Ishikawa (cell line): ENCODE measurements around the gene ELMOD3.

Source experiments
- CEBPB ChIP-seq: IDR thresholded peaks from 2 replicates; pipeline ENCODE4 v1.6.1; 2012
- CREB1 ChIP-seq: IDR thresholded peaks from 2 replicates; pipeline ENCODE4 v1.6.1; 2012; ENCODE audit warnings: low read depth
- EGR1 ChIP-seq: IDR thresholded peaks from 2 replicates; pipeline ENCODE4 v1.6.1; 2012
- EP300 ChIP-seq: IDR thresholded peaks from 2 replicates; pipeline ENCODE4 v1.6.1; 2012; ENCODE audit warnings: borderline replicate concordance
- FOXM1 ChIP-seq: IDR thresholded peaks from 2 replicates; pipeline ENCODE4 v1.6.1; 2012; ENCODE audit warnings: low read depth, borderline replicate concordance
- MAX ChIP-seq: IDR thresholded peaks from 2 replicates; pipeline ENCODE4 v1.6.1; 2012
- NFIC ChIP-seq: IDR thresholded peaks from 2 replicates; pipeline ENCODE4 v1.6.1; 2012
- RAD21 ChIP-seq: IDR thresholded peaks from 2 replicates; pipeline ENCODE4 v1.6.1; 2012; ENCODE audit warnings: low read depth
- TAF1 ChIP-seq: IDR thresholded peaks from 2 replicates; pipeline ENCODE4 v1.6.1; 2012; ENCODE audit warnings: low read depth, mild to moderate bottlenecking
- TCF12 ChIP-seq: IDR thresholded peaks from 2 replicates; pipeline ENCODE4 v1.6.1; 2012; ENCODE audit warnings: low read depth
- TEAD4 ChIP-seq: IDR thresholded peaks from 2 replicates; pipeline ENCODE4 v1.6.1; 2012
- USF1 ChIP-seq: IDR thresholded peaks from 2 replicates; pipeline ENCODE4 v1.6.1; 2012
- YY1 ChIP-seq: IDR thresholded peaks from 2 replicates; pipeline ENCODE4 v1.6.1; 2012; ENCODE audit warnings: low read depth
- ZBTB7A ChIP-seq: IDR thresholded peaks from 2 replicates; pipeline ENCODE4 v1.6.1; 2012; ENCODE audit warnings: low read depth
- TF ChIP-seq, protein P1 (sequence below): IDR thresholded peaks from 2 replicates; pipeline ENCODE4 v1.6.1; 2012; ENCODE audit warnings: low read depth, mild to moderate bottlenecking

The ELMOD3 gene

GRCh38 chr2:85342156-85342555 lies 12.4 kb upstream of the ELMOD3 start:
- TF ChIP-seq, protein P1, sequence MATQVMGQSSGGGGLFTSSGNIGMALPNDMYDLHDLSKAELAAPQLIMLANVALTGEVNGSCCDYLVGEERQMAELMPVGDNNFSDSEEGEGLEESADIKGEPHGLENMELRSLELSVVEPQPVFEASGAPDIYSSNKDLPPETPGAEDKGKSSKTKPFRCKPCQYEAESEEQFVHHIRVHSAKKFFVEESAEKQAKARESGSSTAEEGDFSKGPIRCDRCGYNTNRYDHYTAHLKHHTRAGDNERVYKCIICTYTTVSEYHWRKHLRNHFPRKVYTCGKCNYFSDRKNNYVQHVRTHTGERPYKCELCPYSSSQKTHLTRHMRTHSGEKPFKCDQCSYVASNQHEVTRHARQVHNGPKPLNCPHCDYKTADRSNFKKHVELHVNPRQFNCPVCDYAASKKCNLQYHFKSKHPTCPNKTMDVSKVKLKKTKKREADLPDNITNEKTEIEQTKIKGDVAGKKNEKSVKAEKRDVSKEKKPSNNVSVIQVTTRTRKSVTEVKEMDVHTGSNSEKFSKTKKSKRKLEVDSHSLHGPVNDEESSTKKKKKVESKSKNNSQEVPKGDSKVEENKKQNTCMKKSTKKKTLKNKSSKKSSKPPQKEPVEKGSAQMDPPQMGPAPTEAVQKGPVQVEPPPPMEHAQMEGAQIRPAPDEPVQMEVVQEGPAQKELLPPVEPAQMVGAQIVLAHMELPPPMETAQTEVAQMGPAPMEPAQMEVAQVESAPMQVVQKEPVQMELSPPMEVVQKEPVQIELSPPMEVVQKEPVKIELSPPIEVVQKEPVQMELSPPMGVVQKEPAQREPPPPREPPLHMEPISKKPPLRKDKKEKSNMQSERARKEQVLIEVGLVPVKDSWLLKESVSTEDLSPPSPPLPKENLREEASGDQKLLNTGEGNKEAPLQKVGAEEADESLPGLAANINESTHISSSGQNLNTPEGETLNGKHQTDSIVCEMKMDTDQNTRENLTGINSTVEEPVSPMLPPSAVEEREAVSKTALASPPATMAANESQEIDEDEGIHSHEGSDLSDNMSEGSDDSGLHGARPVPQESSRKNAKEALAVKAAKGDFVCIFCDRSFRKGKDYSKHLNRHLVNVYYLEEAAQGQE = no peak
- TF ChIP-seq ZBTB7A (no peak), YY1 (no peak), USF1 (no peak), NFIC (no peak), CREB1 (no peak), EGR1 (no peak)

DNA sequence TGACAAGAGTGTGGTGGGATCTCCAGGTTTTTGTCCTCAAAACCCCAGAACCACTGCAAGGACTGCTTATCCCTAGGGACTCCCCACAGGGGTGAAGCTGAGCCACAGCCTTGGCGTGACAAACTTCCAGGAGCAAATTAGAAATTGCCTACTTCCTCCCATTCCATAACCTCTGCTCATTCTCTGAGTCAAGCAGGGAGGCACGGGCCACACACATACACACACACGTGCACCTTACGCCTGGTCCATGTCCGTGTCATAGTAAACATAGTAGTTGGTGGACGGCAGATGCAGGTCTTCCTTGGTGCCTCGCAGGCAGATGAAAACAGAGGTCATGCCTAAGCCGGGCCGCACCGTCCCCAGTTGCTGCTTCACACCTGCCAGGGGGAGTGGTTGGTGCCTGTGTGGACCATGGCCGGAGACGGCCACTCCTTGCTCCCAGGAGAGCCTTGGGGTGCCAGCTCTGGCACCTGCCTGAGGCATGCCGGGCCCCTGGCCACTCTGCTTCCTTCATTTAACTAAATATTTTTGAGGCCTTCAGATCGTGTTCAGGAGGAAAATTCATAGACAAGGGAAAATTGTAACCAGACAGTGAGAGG lies 10.1 kb upstream of the ELMOD3 start:
- TF ChIP-seq TAF1 (no peak), TCF12 (no peak), RAD21 (no peak), ZBTB7A (no peak), EP300 (no peak), CREB1 (no peak)
- TF ChIP-seq, protein P1 = no peak

DNA sequence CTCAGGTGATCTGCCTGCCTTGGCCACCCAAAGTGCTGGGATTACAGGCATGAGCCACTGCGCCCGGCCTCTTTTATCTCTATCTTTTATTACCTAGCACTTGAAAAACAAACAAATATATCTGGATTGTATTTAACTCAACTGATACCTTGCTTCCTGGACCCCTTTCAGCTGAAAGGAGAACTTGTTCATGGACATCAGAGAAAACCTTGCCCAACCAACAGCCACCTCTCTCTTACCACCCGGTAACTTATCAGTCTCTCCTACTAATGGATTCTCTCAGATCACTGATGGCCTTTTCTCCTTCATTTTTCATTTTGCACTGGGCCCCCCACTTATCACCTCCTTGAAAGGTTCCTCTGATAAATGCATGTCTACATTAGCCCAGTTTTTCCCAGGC lies 7.0 kb upstream of the ELMOD3 start:
- TF ChIP-seq YY1 = no peak

DNA sequence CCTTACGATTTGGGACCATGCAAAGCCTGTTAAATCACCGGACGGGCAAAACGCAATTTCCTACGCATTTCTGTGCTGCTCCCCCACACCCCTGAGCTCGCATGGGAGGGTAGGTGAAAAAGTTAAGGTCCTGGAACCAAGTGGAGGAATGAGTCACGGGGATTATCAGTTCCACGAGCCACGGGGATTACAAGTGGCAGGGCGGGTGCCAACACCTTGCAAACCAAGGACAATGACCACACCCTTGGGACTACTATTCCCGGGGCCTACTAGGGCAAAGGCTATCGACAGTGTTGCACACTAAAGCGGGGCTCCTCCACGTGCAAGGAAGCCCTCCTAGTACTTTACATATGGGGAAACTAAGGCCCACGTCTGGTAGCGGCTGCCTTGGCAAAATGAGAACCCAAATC lies 688 bp upstream of the ELMOD3 start:
- TF ChIP-seq FOXM1 = no peak
- no peak for TF ChIP-seq EGR1
- TF ChIP-seq EP300 = no peak
- no peak for TF ChIP-seq CEBPB
- no peak; the same call in 1 of the 2 replicates for TF ChIP-seq NFIC
- TF ChIP-seq, protein P1 = no peak
- TF ChIP-seq USF1 = no peak
- no peak; the same call in 1 of the 2 replicates for TF ChIP-seq ZBTB7A
- no peak for TF ChIP-seq TAF1
- no peak for TF ChIP-seq CREB1
- TF ChIP-seq TEAD4 = no peak
- TF ChIP-seq YY1 = no peak
- no peak for TF ChIP-seq MAX
- TF ChIP-seq RAD21 = no peak
- no peak for TF ChIP-seq TCF12

DNA sequence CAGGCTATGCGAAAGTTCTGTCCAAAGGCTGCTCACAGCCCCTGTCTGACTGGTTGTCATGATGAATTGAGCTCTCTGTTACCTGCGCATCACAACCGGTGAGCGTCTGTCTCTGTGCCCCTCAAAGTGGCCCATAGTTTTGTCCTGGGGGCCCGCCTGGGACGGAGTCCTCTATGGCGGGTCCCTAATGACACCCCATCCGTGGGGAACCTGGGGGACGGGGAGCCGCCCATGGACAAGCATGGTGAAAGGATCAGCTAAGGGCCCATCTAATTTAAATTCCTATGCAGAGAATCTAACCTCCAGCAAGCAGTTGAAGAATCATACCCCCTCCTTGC lies 473 bp downstream of the ELMOD3 start:
- TF ChIP-seq YY1 (no peak), FOXM1 (no peak), CEBPB (no peak), TEAD4 (no peak), TAF1 (no peak), CREB1 (no peak), TCF12 (no peak), USF1 (no peak), NFIC (no peak), ZBTB7A (no peak), RAD21 (no peak), EP300 (no peak), EGR1 (no peak), MAX (no peak)
- TF ChIP-seq, protein P1 = no peak
